ENCODE results near the gene KDM5A.

- TF ChIP-seq CTCF (IDR thresholded peaks at IDR 0.05) (no peak), EZH2 (IDR thresholded peaks at IDR 0.05) (no peak)
Observed at GRCh38 chr12:278046-278445, 111.1 kb downstream of the KDM5A start.
